GM12875 (cell line): ENCODE data around the gene KIAA1671.

ENCODE experiments used
- H3K4me3 ChIP-seq: one replicate; pipeline ENCODE4 v1.5.1; 2011; ENCODE audit warnings: low read depth, low read length, control low read depth
- TF ChIP-seq, protein P1 (sequence below): IDR thresholded peaks from 2 replicates; pipeline ENCODE4 v1.5.1; 2011; ENCODE audit warnings: low read depth, mild to moderate bottlenecking, control low read depth, inconsistent platforms, low read length, moderate library complexity, borderline replicate concordance; ENCODE audit not compliant: insufficient read depth

The KIAA1671 gene

GRCh38 chr22:25210793-25211192 is 258.3 kb downstream of the KIAA1671 start:
- no peak overlapping the region for H3K4me3 ChIP-seq
- TF ChIP-seq, protein P1, sequence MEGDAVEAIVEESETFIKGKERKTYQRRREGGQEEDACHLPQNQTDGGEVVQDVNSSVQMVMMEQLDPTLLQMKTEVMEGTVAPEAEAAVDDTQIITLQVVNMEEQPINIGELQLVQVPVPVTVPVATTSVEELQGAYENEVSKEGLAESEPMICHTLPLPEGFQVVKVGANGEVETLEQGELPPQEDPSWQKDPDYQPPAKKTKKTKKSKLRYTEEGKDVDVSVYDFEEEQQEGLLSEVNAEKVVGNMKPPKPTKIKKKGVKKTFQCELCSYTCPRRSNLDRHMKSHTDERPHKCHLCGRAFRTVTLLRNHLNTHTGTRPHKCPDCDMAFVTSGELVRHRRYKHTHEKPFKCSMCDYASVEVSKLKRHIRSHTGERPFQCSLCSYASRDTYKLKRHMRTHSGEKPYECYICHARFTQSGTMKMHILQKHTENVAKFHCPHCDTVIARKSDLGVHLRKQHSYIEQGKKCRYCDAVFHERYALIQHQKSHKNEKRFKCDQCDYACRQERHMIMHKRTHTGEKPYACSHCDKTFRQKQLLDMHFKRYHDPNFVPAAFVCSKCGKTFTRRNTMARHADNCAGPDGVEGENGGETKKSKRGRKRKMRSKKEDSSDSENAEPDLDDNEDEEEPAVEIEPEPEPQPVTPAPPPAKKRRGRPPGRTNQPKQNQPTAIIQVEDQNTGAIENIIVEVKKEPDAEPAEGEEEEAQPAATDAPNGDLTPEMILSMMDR: no peak

DNA sequence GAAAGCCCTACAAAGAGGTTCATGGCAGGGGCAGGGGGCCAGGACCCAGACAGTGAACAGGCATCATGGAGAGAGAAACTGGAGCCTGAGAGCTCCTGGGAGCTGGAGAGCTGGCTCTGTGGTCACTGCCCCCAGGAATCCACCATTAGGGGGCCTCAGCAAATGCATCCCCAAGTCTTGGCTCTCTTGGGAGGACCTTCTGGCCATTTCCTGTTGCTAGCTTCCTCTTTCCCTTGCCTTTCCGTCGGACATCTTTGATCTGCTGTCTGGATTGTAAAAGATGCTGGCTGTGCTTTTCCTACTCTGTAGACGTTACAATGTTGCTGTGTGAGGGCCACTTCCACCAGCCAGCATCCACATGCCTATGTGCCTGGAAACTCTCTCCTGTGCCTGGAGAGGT is 259.8 kb downstream of the KIAA1671 start:
- TF ChIP-seq, protein P1: no peak
- H3K4me3 ChIP-seq: no peak overlapping the region

DNA sequence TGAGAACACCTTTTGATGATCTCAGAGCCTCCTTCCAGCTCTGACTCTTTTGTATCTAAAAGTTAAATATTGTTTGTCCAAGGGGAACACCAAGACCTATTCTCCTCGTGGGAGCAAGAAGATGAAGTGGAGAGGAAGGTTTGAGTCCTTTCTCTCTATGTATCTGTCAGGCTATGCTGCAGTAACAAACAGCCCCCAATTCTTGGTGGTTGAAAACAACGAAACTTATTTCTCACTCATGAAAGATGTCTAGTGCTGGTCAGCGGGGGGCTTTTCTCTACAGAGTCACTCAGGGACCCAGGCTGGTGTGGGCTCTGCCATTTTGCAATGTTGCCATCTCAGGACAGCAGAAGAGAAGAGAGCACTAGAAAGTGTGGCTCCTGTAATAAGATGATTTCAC is 260.7 kb downstream of the KIAA1671 start:
- H3K4me3 ChIP-seq: no peak overlapping the region
- TF ChIP-seq, protein P1: no peak

GRCh38 chr22:25216230-25216629 is 263.7 kb downstream of the KIAA1671 start:
- H3K4me3 ChIP-seq: no peak overlapping the region
- TF ChIP-seq, protein P1: no peak

DNA sequence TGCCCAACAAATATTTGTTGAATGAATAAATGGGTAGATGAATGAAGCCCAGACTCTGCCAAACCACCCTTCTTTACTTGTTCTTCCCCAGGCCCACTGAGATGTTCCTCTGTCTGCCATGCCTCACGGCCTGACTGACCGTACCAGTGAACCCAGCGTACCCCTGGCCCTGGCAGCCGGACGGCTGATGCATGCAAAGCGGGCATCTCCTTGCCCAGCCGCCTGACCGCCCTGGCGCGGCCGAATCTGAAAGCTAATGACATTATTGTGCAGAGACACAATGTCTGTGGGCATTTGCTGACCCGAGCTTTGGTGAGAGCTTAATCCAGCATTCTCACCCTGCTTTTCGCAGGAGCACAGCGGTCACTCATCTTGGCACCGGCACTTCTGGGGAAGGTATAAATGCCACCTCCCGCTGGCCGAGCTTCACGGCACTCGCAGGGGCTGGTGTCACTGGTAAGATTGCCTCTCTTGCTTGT is 266.7 kb downstream of the KIAA1671 start, which contains the start of gene CRYBB2:
Gene CRYBB2 (plus strand): TSS at position 429 of the 479 bp plus-strand sequence. CDS start 1,791 bp downstream, outside the sequence.
- TF ChIP-seq, protein P1: no peak

DNA sequence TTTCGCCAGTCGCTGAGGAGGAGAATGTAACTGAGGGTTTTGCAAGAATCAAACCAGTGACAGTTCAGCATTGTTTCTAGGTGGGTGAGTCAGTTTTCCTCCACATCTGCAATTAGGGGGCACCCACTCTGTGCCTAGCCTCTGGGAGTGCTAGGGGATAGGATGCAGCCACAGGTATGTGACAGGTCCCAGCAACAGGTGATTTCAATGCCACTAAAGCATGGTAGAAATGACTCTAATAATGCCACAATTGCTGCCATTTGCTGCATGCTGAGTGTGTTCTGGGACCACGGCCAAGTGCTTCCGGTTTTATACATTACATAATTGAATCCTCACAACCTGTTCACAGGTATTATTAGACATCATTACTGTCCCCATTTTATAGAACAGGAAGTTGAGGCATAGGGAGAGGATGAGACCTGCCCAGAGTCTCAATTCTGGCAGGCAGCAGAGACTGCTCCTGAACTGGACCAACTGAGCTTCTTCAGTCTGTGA is 267.5 kb downstream of the KIAA1671 start:
- TF ChIP-seq, protein P1: no peak

More for the DNA sequence above, 266.7 kb downstream of the KIAA1671 start, which contains the start of gene CRYBB2:
- H3K4me3 ChIP-seq: no peak within 1 kb of the TSS

GRCh38 chr22:25221790-25222189 is 269.3 kb downstream of the KIAA1671 start:
- H3K4me3 ChIP-seq: no peak overlapping the region
- TF ChIP-seq, protein P1: no peak

More for the DNA sequence above, 267.5 kb downstream of the KIAA1671 start:
- H3K4me3 ChIP-seq: no peak overlapping the region
